PFSK-1 (cell line): ENCODE data around the gene PTPRJ.

ENCODE experiments used
- POLR2AphosphoS5 ChIP-seq: IDR thresholded peaks from 2 replicates; pipeline ENCODE4 v1.6.1; 2012; ENCODE audit warnings: low read depth, mild to moderate bottlenecking, control low read depth, low read length, moderate library complexity
- SIN3A ChIP-seq: IDR thresholded peaks from 2 replicates; pipeline ENCODE4 v1.6.1; 2012; ENCODE audit warnings: mild to moderate bottlenecking, low read length, moderate library complexity, borderline replicate concordance; ENCODE audit not compliant: insufficient read depth
- TF ChIP-seq, protein P1 (sequence below), 2 experiments: IDR thresholded peaks; 2 replicates each; pipeline versions ENCODE4 v1.6.1 to v1.8.0; 2011 to 2012; ENCODE audit warnings: low read depth in 2 of 2, low read length in 2 of 2, control low read depth in 1 of 2, inconsistent platforms in 1 of 2, mild to moderate bottlenecking in 1 of 2, moderate library complexity in 1 of 2; ENCODE audit not compliant: insufficient read depth in 1 of 2

DNA sequence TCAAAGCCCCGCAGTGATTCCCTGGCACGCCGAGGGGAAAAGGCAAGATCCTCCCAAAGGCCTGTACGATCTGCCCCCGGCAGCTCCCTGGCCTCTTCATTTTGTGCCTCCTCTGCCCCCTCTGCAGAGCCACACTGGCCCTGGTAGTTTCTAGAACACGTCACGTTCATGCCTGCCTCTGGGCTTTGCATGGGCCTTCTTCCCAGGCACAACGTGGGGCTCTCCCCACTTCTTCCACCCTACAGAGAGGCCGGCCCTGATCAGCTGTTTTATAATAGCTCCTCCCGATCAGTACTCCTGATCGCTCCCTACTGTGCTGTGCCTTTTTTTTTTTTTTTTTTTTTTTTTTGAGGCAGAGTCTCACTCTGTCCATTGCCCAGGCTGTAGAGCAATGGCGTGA lies 78.4 kb downstream of the PTPRJ start:
- TF ChIP-seq POLR2AphosphoS5 (no peak), SIN3A (no peak)
- TF ChIP-seq, protein P1, sequence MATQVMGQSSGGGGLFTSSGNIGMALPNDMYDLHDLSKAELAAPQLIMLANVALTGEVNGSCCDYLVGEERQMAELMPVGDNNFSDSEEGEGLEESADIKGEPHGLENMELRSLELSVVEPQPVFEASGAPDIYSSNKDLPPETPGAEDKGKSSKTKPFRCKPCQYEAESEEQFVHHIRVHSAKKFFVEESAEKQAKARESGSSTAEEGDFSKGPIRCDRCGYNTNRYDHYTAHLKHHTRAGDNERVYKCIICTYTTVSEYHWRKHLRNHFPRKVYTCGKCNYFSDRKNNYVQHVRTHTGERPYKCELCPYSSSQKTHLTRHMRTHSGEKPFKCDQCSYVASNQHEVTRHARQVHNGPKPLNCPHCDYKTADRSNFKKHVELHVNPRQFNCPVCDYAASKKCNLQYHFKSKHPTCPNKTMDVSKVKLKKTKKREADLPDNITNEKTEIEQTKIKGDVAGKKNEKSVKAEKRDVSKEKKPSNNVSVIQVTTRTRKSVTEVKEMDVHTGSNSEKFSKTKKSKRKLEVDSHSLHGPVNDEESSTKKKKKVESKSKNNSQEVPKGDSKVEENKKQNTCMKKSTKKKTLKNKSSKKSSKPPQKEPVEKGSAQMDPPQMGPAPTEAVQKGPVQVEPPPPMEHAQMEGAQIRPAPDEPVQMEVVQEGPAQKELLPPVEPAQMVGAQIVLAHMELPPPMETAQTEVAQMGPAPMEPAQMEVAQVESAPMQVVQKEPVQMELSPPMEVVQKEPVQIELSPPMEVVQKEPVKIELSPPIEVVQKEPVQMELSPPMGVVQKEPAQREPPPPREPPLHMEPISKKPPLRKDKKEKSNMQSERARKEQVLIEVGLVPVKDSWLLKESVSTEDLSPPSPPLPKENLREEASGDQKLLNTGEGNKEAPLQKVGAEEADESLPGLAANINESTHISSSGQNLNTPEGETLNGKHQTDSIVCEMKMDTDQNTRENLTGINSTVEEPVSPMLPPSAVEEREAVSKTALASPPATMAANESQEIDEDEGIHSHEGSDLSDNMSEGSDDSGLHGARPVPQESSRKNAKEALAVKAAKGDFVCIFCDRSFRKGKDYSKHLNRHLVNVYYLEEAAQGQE (IDR thresholded peaks at IDR 0.05; ENCODE audit: insufficient read depth in 1 of 2, low read depth in 2 of 2, low read length in 2 of 2): no peak
